SK-N-MC (cell line): ENCODE data around the gene MCCC2.

ENCODE experiments used
- EZH2 ChIP-seq: fragments of 200-600 bp; sonication (generic); IDR thresholded peaks from one replicate; pipeline ENCODE4 v1.6.1; 2017; ENCODE audit warnings: antibody characterized with exemption
- POLR2AphosphoS5 ChIP-seq: IDR thresholded peaks from 2 replicates; pipeline ENCODE4 v1.6.1; 2012; ENCODE audit warnings: mild to moderate bottlenecking, low read depth, low read length, borderline replicate concordance

DNA sequence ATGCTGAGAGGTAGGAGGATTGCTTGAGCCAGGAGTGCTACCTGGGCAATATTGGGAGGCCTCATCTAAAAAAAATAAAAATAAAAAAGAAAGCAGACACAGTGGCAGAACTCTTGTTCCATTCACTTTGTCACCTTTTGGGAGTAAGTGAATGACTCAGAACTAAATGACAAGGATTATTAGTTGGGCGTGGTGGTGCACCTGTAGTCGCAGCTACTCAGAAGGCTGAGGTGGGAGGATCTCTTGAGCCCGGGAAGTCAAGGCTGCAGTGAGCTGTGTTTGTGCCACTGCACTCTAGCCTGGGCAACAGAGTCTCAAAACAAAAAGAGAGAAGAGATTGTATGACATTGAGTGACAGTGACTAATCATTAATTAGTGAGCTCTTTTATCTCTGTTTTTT, 34.1 kb downstream of the MCCC2 start:
- no peak for TF ChIP-seq POLR2AphosphoS5
- no peak for TF ChIP-seq EZH2
